Left hindlimb (tissue), 1 donor: ENCODE results near the gene MPDU1.
"Not testable (repeated sequence)": the region's sequence is repeated elsewhere in the genome, so short reads cannot be mapped to it uniquely, and the experiment has no call there.

ENCODE experiments used
- DNase-seq: peaks from one replicate; pipeline ENCODE4 v3.0.0-alpha.2; 2018

The MPDU1 gene

DNA sequence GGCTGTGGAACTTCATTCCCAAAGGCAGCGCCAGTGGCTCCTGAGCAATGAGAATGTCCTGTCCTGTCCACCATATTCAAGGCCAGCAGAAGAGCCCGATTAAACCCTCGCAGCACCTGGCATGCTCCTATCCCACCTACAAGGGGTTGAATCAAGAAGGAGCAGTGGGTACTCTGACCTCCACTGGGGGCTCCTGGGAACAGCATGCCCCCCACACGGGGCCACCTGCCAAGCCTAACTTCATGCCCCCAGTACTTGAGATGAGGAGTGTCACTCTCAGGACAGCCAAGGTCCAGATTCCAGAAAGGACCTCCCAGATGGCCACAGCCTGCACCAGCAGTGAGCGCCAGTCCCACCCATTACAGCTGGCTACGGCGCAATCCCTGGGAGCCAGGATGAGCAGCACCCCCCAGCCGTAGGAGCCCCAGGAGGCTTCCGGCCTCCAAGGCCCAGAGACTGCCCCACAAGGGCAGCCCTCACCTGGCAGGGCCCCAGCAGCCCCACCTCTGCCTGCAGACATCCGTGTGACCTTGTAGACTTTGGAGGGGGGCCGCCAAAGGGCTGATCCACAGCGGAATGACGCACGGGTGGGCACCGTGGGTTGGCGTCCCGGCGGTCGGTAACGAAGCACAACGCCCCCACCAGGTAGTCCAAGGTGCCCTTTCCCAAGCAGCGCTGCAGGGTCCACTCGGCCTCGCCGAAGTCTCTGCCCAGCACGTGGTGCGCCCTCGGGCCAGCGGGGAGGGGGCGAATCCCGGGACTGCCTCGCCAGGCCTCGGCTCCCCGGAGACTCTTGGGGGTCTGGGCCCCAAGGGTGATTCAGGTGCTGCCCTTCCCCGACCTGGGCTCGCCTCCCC, 1.0 kb upstream of the MPDU1 start:
- DNase-seq: no peak

- DNase-seq: no peak
These were observed 3.2 kb downstream of the MPDU1 start for GRCh38 chr17:7586673-7587419.

DNA sequence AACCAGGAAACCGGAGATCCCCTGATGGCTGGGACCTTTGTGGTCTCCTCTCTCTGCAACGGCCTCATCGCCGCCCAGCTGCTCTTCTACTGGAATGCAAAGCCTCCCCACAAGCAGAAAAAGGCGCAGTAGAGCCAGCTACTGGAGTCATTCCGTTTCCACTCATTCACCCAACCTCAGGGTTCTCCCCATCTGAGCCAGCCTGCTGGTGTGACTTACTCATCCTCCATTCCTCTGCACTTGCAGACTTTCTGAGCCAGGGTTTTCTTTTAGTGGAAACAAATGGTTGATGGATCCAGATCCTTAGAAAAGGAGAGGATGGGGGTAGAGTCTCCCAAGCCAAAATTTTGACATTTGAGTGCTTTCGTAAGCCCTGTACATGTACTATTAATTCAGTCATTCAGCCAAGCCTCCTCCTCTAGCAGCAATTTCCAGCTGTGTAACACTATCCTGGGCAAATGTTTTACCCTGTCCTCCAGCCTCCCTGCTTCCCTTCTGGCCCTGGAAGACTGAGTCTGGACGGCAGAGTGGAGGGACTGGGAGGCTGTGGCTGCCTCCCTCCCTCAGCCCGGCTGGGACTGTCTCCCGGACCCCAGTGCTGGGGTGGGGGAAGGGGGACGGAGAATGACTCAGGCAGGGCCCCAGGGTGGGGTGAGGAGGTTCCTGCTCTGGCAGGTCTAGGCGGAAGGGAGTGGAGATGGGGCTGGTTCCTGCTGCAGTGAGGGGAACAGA, 3.9 kb downstream of the MPDU1 start:
- DNase-seq: no peak

- no peak for DNase-seq
These were observed 5.0 kb downstream of the MPDU1 start for GRCh38 chr17:7588553-7589203.

DNA sequence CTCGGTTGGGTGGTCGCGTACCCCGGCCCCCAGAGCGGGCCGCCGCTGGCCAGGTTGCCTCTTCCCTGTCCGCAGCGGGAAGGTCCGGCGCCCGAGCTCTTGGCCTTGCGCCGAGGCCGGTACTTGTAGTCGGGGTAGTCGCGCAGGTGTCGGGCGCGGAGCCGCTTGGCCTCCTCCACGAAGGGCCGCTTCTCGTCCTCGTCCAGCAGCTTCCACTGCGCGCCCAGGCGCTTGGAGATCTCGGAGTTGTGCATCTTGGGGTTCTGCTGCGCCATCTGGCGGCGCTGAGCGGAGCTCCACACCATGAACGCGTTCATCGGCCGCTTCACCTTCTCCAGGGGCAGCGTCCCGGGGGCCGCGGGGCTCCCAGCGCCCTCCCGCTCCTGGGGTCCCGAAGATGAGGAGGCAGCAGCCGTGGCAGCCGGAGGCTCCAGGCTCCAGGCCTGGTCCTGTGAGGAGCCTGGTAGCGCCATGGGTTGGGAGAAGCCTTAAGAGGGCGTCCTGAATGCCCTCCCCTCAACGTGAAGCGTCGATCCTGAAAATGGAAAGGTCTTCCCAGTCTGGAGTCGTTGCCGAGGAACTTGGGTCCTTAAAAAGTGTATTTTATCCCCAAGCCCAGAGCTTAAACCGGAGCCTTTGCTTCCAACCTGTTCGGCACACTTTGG, 5.7 kb downstream of the MPDU1 start:
- DNase-seq: peak; percentile 82

DNA sequence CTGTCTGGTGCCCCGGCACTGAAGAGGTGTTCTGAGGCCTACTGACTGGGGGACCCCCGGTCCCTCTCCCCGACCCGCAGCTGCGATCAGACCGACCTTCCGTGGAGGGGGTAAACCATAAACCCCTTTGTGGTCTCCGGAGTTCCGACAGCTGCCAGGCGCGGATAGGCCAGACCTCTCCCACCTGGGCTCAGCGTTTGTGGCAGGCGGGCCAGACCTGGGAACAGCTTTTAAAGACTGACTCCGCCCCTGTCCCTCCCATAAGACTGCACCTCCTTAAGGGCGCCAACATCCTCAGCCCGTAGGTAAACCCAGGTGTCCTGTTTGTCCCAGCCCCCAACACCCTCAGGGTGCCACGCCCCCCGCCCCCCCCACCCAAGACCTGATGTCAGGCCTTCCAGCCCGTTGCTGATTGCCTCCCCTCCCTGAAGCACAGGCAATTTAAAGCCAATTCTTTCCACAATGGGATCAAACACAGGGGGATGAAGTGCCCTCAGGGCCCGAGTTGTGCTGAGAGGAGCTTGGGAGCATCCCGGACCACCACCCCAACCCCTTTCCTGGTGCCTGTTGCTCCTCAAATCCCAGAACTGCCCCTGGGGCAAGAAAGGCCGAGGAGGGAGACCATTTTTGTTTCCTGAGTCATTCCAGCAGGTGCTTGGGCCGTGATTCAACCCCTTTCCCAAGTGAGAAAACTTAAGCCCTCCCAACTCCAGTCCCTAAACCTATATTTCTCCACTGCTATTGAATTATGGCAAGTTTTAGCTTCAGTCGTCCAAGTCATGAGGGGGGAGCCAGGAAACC, 6.4 kb downstream of the MPDU1 start, which contains the start of gene SOX15:
Gene SOX15, minus strand, starts transcription at position 204 of the 801 bp plus-strand sequence. CDS start 418 bp downstream, outside the sequence.
- no peak for DNase-seq

DNA sequence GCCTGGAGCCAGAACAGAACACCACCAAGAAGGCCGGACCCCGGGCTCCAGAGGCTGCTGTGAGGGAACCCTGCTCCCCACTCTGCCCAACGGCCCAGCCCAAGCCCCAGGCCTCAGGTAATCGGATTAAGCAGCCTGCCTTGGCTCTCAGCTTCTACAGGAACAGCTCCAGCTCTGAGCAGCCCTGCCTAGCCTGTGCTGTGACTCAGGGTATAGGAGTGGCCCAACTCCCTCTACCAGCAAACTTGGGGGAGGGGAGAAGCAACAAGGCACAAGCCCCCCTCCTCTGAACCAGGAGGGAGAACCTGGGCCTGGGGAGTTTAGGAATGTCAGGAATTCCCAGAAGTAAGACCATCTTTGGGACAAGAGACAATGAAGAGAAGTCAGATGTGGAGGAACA, 7.1 kb downstream of the MPDU1 start:
- no peak for DNase-seq

- no peak for DNase-seq
These were observed 7.9 kb downstream of the MPDU1 start for GRCh38 chr17:7591596-7591995.

DNA sequence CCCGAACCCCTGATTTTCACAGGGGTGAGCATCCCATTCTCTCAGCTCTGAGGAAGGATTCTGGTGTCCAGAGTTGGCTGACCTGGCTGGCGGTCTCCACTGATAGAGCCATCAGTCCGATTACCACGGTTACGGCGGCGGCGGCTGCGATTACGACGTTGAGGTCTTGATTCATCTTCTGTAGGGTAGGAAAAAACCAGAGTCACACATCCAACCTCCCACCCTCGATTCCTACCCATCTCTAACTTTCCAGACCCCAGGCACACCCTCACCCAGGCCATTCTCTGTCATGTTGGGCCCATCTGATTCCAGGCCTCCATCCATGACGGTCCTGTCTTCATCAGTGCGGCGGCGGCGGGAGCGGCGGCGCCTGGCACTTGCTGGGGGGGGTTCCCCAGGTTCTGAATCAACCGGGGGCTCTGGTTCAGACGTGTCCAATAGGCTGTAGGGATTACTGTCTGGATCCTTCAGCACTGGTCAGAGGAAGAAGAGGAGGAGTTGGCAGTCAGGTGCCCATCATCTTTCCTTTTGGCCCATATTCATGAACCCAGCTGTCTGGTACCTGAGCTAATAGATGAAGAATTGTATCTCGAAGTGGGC, 8.9 kb downstream of the MPDU1 start:
- no peak for DNase-seq

- DNase-seq: no peak
These were observed 9.6 kb downstream of the MPDU1 start for GRCh38 chr17:7593296-7593695.

- DNase-seq: not testable (repeated sequence)
These were observed 13.9 kb downstream of the MPDU1 start for GRCh38 chr17:7597561-7597960.

DNA sequence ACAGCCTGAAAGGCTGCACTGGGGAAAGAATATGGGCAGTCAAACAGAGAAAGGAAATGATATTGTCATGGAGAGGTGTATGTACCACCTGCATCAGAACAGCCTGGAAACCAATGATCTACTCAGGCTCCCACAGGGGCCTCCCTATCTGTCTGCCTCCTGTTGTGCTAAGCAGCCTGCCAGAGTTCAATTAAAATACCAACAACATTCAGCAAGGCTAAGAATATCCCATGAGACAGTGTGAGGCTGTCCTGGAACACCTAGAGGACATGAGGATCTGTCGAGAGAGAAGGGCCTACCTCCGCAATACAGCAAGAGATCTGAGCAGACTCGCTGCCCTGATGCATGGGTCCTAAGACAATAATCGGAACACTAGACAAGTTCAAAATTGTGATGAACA, 22.6 kb downstream of the MPDU1 start:
- no peak for DNase-seq

- DNase-seq: no peak
These were observed 27.0 kb downstream of the MPDU1 start for GRCh38 chr17:7610641-7611040.

DNA sequence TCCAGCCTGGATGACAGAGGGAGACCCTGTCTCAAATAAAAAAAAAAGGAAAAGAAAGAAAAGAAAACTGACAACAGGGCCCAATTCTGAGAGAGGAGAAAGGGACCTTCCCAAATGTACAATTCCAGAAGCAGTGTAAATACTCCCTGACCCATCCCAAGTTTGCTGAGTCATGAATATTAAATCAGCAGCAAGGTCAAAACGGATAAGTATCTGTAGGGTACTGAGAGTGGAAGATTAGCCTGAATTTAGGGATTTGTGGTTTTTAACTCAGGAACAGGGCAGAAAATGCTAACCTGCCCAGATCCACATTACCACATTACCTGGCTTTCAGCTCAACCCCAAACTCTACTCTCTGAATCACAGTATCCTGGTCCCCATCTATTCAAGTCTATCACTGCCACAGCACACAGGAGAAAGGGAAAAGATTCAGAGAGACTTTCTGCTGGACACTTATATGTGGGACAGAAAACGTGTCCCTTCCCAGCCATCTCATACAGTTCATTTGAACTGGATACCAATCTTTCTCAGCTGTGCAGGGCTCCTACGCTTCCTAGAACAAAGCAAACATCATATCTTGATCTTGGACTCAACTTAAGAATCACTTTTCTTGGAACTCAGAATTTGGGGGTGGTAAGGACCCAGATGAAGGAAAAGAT, 28.1 kb downstream of the MPDU1 start:
- no peak for DNase-seq

DNA sequence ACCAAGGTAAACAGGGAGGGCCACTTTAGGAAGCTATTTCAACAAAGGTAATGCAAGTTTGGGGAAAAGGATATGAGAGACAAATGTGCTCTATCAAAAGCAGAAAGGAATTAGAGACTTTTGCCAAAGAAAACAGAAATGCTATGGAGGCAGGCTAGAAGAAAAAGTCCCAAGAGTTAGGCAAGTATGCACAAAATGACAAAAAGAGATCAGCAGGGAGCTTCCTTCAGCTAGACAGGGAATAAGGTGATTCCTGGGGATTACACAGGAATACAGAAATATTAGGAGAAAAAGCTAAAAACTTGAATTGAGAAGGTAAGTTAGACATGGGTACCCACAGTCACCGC, 28.6 kb downstream of the MPDU1 start:
- no peak for DNase-seq

GRCh38 chr17:7613769-7614424, 30.2 kb downstream of the MPDU1 start:
- no peak for DNase-seq

DNA sequence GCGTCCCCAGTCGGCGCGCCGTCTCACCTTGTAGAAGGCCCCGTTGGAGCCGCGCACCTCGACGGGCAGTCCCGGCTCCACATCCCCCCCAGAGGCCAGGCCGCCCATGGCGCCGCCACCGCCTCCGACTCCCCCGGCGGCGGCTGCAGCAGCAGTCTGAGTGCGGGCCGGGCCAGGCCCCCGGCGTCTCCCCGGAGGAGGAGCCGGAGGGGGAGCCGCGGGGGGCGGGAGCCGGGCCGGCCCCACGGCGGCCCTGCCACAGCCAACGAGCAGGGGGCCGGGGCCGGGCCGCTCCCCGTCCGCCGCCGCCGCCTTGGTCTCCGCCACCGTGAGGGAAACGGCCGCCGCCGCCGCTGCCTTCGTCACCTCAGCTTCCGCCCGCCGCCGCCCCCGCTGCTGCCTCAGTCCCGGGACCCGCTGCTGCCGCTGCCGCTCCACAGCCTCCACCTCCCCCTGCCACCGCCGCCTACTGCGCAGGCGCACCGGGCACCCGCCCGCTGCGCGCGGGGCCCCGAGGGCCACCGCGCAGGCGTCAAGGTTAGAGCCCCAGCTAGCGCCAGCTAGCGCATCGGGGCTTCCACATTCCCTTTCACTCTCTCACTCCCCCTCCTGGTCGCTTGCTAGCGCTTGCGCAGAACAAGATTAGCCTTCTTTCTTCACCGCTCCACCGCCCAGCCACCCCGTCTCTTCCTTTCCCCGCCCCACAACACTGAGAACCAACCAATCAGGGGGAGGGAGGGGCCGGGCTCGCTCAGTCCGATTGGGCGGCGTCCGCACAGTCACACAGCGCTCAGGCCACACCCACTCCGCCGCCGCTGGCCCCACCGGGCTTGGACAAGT, 31.0 kb downstream of the MPDU1 start, which contains the start of gene FXR2:
Gene FXR2, minus strand, starts transcription at position 473 of the 840 bp plus-strand sequence. Its CDS starts 365 bp downstream, at position 108.
- peak; percentile 100 for DNase-seq

DNA sequence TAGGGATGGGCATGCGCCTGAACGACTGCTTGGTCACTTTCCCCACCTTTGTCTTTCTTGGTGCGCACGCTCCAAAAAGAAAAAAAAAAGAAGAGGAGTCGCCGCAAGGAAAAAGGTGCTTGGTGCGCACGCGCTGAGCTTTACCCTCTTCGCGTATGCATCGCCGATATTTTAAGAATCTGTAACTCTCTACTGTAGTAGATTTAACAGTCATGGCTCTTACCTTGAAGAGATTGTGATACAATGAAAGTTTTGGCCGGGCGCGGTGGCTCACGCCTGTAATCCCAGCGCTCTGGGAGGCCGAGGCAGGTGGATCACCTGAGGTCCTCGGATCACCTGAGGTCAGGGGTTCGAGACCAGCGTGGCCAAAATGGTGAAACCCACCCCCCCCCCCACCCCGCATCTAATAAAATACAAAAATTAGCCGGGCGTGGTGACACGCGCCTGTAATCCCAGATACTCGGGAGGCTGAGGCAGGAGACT, 31.7 kb downstream of the MPDU1 start:
- DNase-seq: no peak

DNA sequence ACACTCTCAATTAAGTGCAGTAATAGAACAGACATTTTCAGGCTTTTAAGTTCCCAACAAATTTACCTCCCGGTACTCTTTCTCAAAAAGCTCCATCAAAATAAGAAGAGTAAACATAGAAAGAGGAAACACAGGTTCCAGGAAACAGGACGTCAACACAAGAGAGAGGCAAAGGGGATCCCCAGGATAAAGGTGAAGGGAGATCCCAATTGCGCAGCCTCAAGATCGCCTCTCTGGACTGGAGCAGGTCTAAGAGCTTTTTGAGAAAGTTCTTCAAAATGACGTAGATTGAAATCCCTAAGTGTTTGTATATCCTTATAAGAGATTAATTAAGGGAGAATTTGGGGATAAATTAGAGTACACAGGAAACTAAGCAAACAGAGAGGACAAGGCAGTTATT, 35.0 kb downstream of the MPDU1 start:
- no peak for DNase-seq
